Right lobe of liver (tissue), 4 donors: Measurements from ENCODE around the gene MYH10.

Source experiments
- CTCF ChIP-seq, 4 donors: fragments of 200-600 bp in 3 of 4; fragments of 450-650 bp in 1 of 4; IDR thresholded peaks; one replicate each; pipeline versions ENCODE4 v1.5.1 to v1.8.0; 2016 to 2022; ENCODE audit warnings: antibody characterized with exemption in 4 of 4, mild to moderate bottlenecking in 2 of 4
- POLR2A ChIP-seq: fragments of 450-650 bp; IDR thresholded peaks from one replicate; pipeline ENCODE4 v1.6.1; 2017; ENCODE audit warnings: antibody characterized with exemption, mild to moderate bottlenecking
- donor health status: DM: no; HTN: no; CAD: no.
- donor health status: DM: no; HTN: no; CAD: no.
- donor health status: DM: no; HTN: yes; CAD: no.

GRCh38 chr17:8463099-8463498 lies 167.4 kb downstream of the MYH10 start:
- no peak for TF ChIP-seq CTCF (IDR thresholded peaks at IDR 0.05)
- no peak for TF ChIP-seq POLR2A
